PC-3 (cell line): Measurements from ENCODE around the gene MUS81.

Experiments
- CTCF ChIP-seq: fragments of 300-600 bp; sonication (generic); conservative IDR thresholded peaks from 2 replicates; pipeline ENCODE4 v1.5.1; 2017; ENCODE audit warnings: antibody characterized with exemption, low read depth, mild to moderate bottlenecking, low read length
- EZH2 ChIP-seq: fragments of 300-600 bp; sonication (generic); IDR thresholded peaks from one replicate; pipeline ENCODE4 v1.6.1; 2017; ENCODE audit warnings: antibody characterized with exemption, mild to moderate bottlenecking, low read length; ENCODE audit not compliant: unreplicated experiment

- TF ChIP-seq CTCF (no peak), EZH2 (no peak)
Observed at GRCh38 chr11:65829459-65829858, 30.8 kb upstream of the MUS81 start.
